Measurements from ENCODE around the gene MAIP1.
"Not testable (repeated sequence)": the region's sequence is repeated elsewhere in the genome, so short reads cannot be mapped to it uniquely, and the experiment has no call there.

MAIP1 gene

GRCh38 chr2:199955339-199956061 is at the start of gene MAIP1, which contains the start of gene TYW5:
MAIP1 (plus strand) TSS chr2:199955582; CDS start chr2:199955799, 217 bp downstream.
TYW5 (minus strand) TSS chr2:199955491; CDS start chr2:199955470, 21 bp downstream.
- peak; percentile 92 for DNase-seq (ENCODE audit: low spot score)

- no peak for DNase-seq (ENCODE audit: low spot score)
Measured at GRCh38 chr2:199907008-199907714, 48.2 kb upstream of the MAIP1 start.

- no peak for DNase-seq (ENCODE audit: low spot score)
Measured at GRCh38 chr2:199910338-199911051, 44.9 kb upstream of the MAIP1 start.

- peak; percentile 98 for DNase-seq (ENCODE audit: low spot score)
Measured at GRCh38 chr2:199911052-199911876, 44.1 kb upstream of the MAIP1 start, which contains the start of gene C2orf69. C2orf69 (plus strand) TSS chr2:199911293; CDS start chr2:199911439, 146 bp downstream.

GRCh38 chr2:199911877-199912161 is 43.6 kb upstream of the MAIP1 start:
- no peak for DNase-seq (ENCODE audit: low spot score)

- not testable (repeated sequence) for DNase-seq (ENCODE audit: low spot score)
Measured at GRCh38 chr2:199912553-199913114, 42.7 kb upstream of the MAIP1 start.

- DNase-seq (ENCODE audit: low spot score), result no peak
Measured at GRCh38 chr2:199914372-199914958, 40.9 kb upstream of the MAIP1 start.

GRCh38 chr2:199916980-199917379 is 38.4 kb upstream of the MAIP1 start:
- DNase-seq (ENCODE audit: low spot score), result no peak

- no peak for DNase-seq (ENCODE audit: low spot score)
Measured at GRCh38 chr2:199922856-199923255, 32.5 kb upstream of the MAIP1 start.

- DNase-seq (ENCODE audit: low spot score), result no peak
Measured at GRCh38 chr2:199923924-199924323, 31.5 kb upstream of the MAIP1 start.

GRCh38 chr2:199926806-199927205 is 28.6 kb upstream of the MAIP1 start:
- no peak for DNase-seq (ENCODE audit: low spot score)

GRCh38 chr2:199928226-199928625 is 27.2 kb upstream of the MAIP1 start:
- DNase-seq (ENCODE audit: low spot score), result no peak

- DNase-seq (ENCODE audit: low spot score), result no peak
Measured at GRCh38 chr2:199928626-199929025, 26.8 kb upstream of the MAIP1 start.

GRCh38 chr2:199929262-199929661 is 26.1 kb upstream of the MAIP1 start:
- DNase-seq (ENCODE audit: low spot score), result no peak

- no peak for DNase-seq (ENCODE audit: low spot score)
Measured at GRCh38 chr2:199932312-199932855, 23.0 kb upstream of the MAIP1 start.

GRCh38 chr2:199933466-199933865 is 21.9 kb upstream of the MAIP1 start:
- no peak for DNase-seq (ENCODE audit: low spot score)

- no peak for DNase-seq (ENCODE audit: low spot score)
Measured at GRCh38 chr2:199936554-199936953, 18.8 kb upstream of the MAIP1 start.

GRCh38 chr2:199940373-199940772 is 15.0 kb upstream of the MAIP1 start:
- DNase-seq (ENCODE audit: low spot score), result no peak

GRCh38 chr2:199943373-199943772 is 12.0 kb upstream of the MAIP1 start:
- DNase-seq (ENCODE audit: low spot score), result no peak

GRCh38 chr2:199946196-199946595 is 9.2 kb upstream of the MAIP1 start:
- DNase-seq (ENCODE audit: low spot score), result no peak

- DNase-seq (ENCODE audit: low spot score), result no peak
Measured at GRCh38 chr2:199946836-199947235, 8.5 kb upstream of the MAIP1 start.

Measured in left forelimb (tissue), 1 donor.